ENCODE results near the gene GRM4. TPM values are rescaled to one million over a fixed set of nuclear protein-coding genes. Genes with fewer than 3 reads are reported as not detected.

Gene GRM4
- total RNA-seq, 4 donors from 2014 or later, result not detected

GRCh38 chr6:34036357-34037069, 109.4 kb downstream of the GRM4 start:
- TF ChIP-seq, protein P1, sequence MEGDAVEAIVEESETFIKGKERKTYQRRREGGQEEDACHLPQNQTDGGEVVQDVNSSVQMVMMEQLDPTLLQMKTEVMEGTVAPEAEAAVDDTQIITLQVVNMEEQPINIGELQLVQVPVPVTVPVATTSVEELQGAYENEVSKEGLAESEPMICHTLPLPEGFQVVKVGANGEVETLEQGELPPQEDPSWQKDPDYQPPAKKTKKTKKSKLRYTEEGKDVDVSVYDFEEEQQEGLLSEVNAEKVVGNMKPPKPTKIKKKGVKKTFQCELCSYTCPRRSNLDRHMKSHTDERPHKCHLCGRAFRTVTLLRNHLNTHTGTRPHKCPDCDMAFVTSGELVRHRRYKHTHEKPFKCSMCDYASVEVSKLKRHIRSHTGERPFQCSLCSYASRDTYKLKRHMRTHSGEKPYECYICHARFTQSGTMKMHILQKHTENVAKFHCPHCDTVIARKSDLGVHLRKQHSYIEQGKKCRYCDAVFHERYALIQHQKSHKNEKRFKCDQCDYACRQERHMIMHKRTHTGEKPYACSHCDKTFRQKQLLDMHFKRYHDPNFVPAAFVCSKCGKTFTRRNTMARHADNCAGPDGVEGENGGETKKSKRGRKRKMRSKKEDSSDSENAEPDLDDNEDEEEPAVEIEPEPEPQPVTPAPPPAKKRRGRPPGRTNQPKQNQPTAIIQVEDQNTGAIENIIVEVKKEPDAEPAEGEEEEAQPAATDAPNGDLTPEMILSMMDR (IDR thresholded peaks at IDR 0.05; ENCODE audit: low read depth), result no peak

DNA sequence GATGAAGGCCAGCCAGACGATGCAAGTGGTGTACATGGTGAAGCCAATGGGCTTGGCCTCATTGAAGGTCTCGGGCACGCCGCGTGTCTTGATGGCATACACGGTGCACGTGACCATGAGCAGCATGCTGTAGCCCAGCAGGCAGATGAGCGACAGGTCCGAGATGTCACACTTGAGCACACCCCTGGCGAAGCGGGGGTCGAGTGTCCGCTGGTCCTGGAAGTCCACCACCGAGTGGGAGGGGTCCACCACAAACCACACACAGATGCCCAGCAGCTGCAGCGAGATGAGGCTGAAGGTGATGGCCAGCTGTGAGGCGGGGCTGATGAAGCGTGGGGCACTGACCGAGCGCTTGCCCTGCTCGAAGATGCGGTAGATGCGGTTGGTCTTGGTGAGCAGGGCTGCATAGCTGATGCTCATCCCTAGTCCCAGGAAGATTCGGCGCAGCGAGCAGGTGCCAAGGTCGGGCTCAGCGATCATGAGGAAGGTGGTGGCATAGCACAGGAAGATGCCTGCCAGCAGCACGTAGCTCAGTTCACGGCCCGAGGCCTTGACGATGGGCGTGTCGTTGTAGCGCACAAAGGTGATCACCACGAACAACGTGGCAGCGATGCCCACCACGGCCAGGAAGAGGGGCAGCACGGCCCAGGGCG, 110.1 kb downstream of the GRM4 start:
- TF ChIP-seq, protein P1 (IDR thresholded peaks at IDR 0.05; ENCODE audit: low read depth), result no peak

DNA sequence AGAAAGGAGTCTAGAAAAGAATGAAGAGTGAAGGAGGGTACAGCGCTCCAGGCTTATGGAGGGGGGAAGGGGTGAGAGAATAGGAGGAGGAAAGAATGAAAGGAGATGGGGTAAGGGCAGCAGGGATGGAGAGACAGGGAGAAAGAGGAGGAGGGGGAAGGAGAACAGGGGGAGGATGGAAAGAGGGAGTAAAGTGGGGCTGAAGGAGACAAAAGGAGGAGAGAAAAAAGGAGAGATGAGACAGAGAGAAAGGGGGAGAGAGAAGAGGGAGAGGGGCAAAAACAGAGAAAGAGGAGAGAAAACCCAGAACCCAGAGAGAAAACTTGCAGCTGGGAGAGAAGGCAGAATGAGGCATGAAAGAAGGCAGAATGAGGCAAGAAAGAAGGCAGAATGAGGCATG, 110.7 kb downstream of the GRM4 start:
- TF ChIP-seq, protein P1 (IDR thresholded peaks at IDR 0.05; ENCODE audit: low read depth), result no peak

- TF ChIP-seq, protein P1 (IDR thresholded peaks at IDR 0.05; ENCODE audit: low read depth), result no peak
These were observed 113.0 kb downstream of the GRM4 start for GRCh38 chr6:34032856-34033255.

DNA sequence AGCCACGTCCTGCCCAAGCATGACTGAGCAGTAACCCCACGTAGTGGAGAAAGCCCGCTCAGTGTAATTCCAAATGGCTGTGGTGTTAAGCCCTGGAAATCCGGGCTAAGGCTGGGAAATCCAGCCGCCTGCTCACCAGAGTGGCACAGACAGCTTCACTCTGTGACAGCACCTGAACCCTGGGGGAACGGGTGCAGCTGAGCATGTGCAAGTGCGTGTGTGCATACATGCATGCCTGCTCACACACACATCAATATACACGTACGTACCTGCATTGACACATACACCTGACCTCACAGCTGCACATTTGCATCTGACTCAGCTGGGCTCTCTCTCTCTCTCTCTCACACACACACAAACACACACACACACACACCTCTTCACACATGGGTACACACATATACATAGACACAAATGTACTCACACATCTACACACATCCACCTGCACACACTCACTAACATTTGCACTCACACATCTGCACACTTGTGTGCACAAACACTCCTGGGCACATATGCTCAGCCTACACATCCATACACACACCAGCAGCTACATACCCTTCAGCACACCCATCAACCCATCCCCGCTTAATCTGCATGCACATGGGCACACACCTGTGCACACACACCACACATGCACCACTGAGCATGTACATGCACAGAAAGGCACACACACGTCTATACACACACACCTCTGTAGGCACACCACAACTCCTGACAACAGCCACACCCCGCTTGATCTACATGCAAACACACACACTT, 114.1 kb downstream of the GRM4 start:
- TF ChIP-seq, protein P1 (IDR thresholded peaks at IDR 0.05; ENCODE audit: low read depth), result no peak

GRCh38 chr6:34030831-34031624, 114.9 kb downstream of the GRM4 start:
- TF ChIP-seq, protein P1 (IDR thresholded peaks at IDR 0.05; ENCODE audit: low read depth), result no peak
